ENCODE results near the gene SLC8A3.

SLC8A3 gene

GRCh38 chr14:69996216-69996615, 192.5 kb downstream of the SLC8A3 start:
- H3K27me3 ChIP-seq (ENCODE audit: control insufficient read depth, insufficient read depth, low read length) = no peaks in the 10 kb centered on the region; the same call in 1 of the 2 replicates
- no peak overlapping the region for H3K27ac ChIP-seq (ENCODE audit: low read depth, low read length)
- H3K9ac ChIP-seq (ENCODE audit: low read length) = no peak overlapping the region

More at GRCh38 chr14:69996216-69996615, 192.5 kb downstream of the SLC8A3 start:
- Histone ChIP-seq H3K9me3 (ENCODE audit: control insufficient read depth, insufficient read depth, low read depth, low read length) (no peaks in the 10 kb centered on the region), H3K4me1 (ENCODE audit: control insufficient read depth, insufficient read depth, low read length) (peaks cover 8% of the 10 kb centered on the region; the same call in 1 of the 2 replicates), H3K36me3 (ENCODE audit: control insufficient read depth, insufficient read depth, low read length) (no peaks in the 10 kb centered on the region), H3K4me3 (ENCODE audit: low read depth, low read length) (no peak overlapping the region)

Measured in HUES6 (cell line).